GM23248 (cell line): ENCODE data around the gene USP6NL. TPM values are rescaled to one million over a fixed set of nuclear protein-coding genes. Genes with fewer than 3 reads are reported as not detected.

ENCODE experiments used
- DNase-seq: peaks from one replicate; pipeline ENCODE4 v3.0.0-alpha.2; 2015
- H2AFZ ChIP-seq: fragments of 200-600 bp; sonication (generic); 2 replicates; pipeline ENCODE4 v1.6.1; 2016; ENCODE audit warnings: antibody characterized with exemption
- H3F3A ChIP-seq: fragments of 200-600 bp; sonication (generic); 2 replicates; pipeline ENCODE4 v1.6.1; 2016; ENCODE audit warnings: mild to moderate bottlenecking, antibody characterized with exemption, mixed run types; ENCODE audit not compliant: insufficient read depth
- H3K27ac ChIP-seq: fragments of 200-600 bp; sonication (generic); 2 replicates; pipeline ENCODE4 v1.5.1; 2016; ENCODE audit warnings: mild to moderate bottlenecking
- H3K27me3 ChIP-seq: fragments of 200-600 bp; sonication (generic); replicated peaks from 2 replicates; pipeline ENCODE4 v1.6.1; 2016; ENCODE audit warnings: mild to moderate bottlenecking; ENCODE audit not compliant: insufficient read depth
- H3K36me3 ChIP-seq: fragments of 200-600 bp; sonication (generic); 2 replicates; pipeline ENCODE4 v1.6.1; 2016; ENCODE audit warnings: low read depth, mild to moderate bottlenecking
- H3K4me1 ChIP-seq: fragments of 200-600 bp; sonication (generic); 2 replicates; pipeline ENCODE4 v1.6.1; 2016; ENCODE audit warnings: mild to moderate bottlenecking; ENCODE audit not compliant: insufficient read depth
- H3K4me2 ChIP-seq: fragments of 200-600 bp; sonication (generic); one replicate; pipeline ENCODE4 v1.6.1; 2016; ENCODE audit warnings: mild to moderate bottlenecking; ENCODE audit not compliant: unreplicated experiment
- H3K4me3 ChIP-seq: fragments of 200-600 bp; sonication (generic); 2 replicates; pipeline ENCODE4 v1.5.1; 2016; ENCODE audit warnings: mild to moderate bottlenecking
- H3K79me2 ChIP-seq: fragments of 200-600 bp; sonication (generic); 2 replicates; pipeline ENCODE4 v1.6.1; 2016; ENCODE audit warnings: mild to moderate bottlenecking; ENCODE audit not compliant: insufficient read depth
- H3K9ac ChIP-seq: fragments of 200-600 bp; sonication (generic); 2 replicates; pipeline ENCODE4 v1.6.1; 2016; ENCODE audit warnings: mild to moderate bottlenecking
- H3K9me2 ChIP-seq: fragments of 200-600 bp; sonication (generic); 2 replicates; pipeline ENCODE4 v1.6.1; 2016; ENCODE audit warnings: mixed run types, mild to moderate bottlenecking, moderate library complexity; ENCODE audit not compliant: insufficient read depth
- H3K9me3 ChIP-seq: fragments of 200-600 bp; sonication (generic); one replicate; pipeline ENCODE4 v1.6.1; 2017; ENCODE audit warnings: low read depth
- H4K20me1 ChIP-seq: fragments of 200-600 bp; sonication (generic); 2 replicates; pipeline ENCODE4 v1.6.0; 2016; ENCODE audit not compliant: insufficient read depth
- EZH2 ChIP-seq: fragments of 200-600 bp; sonication (generic); IDR thresholded peaks from 2 replicates; pipeline ENCODE4 v1.6.1; 2018; ENCODE audit warnings: antibody characterized with exemption, mild to moderate bottlenecking; ENCODE audit not compliant: insufficient read depth, poor library complexity, severe bottlenecking
- EZH2phosphoT487 ChIP-seq: fragments of 200-600 bp; sonication (generic); IDR thresholded peaks from 2 replicates; pipeline ENCODE4 v1.6.1; 2018; ENCODE audit warnings: antibody characterized with exemption, moderate library complexity, mild to moderate bottlenecking, low read depth; ENCODE audit not compliant: insufficient read depth
- WGBS, 2 experiments: methylation state at CpG; one replicate each; pipeline ENCODE4 v1.1.6; 2015 to 2017; ENCODE audit warnings: low lambda C conversion rate in 2 of 2, low coverage in 1 of 2; ENCODE audit errors: missing lambda C conversion rate in 2 of 2; 5-methylcytosine and 5-hydroxymethylcytosine counted together
- in situ Hi-C: fragments of 300-500 bp; cut with MboI; formaldehyde crosslinking; loops from 2 replicates; pipeline ENCODE4 v1.15.0; 2020
- polyA plus RNA-seq: library from polyadenylated mRNA; unstranded; fragments of >200 nt; fragmentation: Nextera tagmentation; extraction: Ambion mirVana; gene quantifications from 2 replicates; pipeline ENCODE4 v1.2.1, GENCODE V29; 2016
- total RNA-seq: library from RNA; depleted of rRNA; stranded (reverse); fragments of >200 nt; shearing (Covaris generic); gene quantifications from 2 replicates; pipeline ENCODE4 v1.2.3, GENCODE V29; 2014

The USP6NL gene
- total and polyA plus RNA-seq, 2 experiments from 2014 or later, result 4.4 to 9.2 TPM

GRCh38 chr10:11609052-11609451 lies 2.4 kb downstream of the USP6NL start:
- Histone ChIP-seq H3K79me2 (peaks cover 56% of the 10 kb centered on the region), H3K27me3 (no peaks in the 10 kb centered on the region), H3K4me3 (no peak overlapping the region), H3F3A (peaks cover 27% of the 10 kb centered on the region), H3K27ac (no peak overlapping the region), H3K4me2 (no peak overlapping the region), H4K20me1 (no peaks in the 10 kb centered on the region), H3K9ac (no peak overlapping the region), H3K36me3 (no peaks in the 10 kb centered on the region), H3K9me3 (no peaks in the 10 kb centered on the region), H3K9me2 (no peaks in the 10 kb centered on the region), H2AFZ (no peak overlapping the region), H3K4me1 (peaks cover 9% of the 10 kb centered on the region)
- in situ Hi-C loops, result no loop called here
- no peak for DNase-seq
- 96 to 99% methylated on average over 7 of the region's 7 CpGs for WGBS, 2 experiments
- TF ChIP-seq EZH2 (no peak), EZH2phosphoT487 (no peak)

- no peaks in the 10 kb centered on the region for H3K9me3 ChIP-seq
- no peak for TF ChIP-seq EZH2
- no peak for TF ChIP-seq EZH2phosphoT487
- WGBS, 2 experiments, result 84 to 86% methylated on average over 10 of the region's 10 CpGs
- H4K20me1 ChIP-seq, result no peaks in the 10 kb centered on the region
- no peak overlapping the region for H3K27ac ChIP-seq
- no peaks in the 10 kb centered on the region for H3K36me3 ChIP-seq
- DNase-seq, result no peak
- H3K9me2 ChIP-seq, result no peaks in the 10 kb centered on the region
- peaks cover 62% of the 10 kb centered on the region for H3K79me2 ChIP-seq
- no peak overlapping the region for H3K4me2 ChIP-seq
- peaks cover 9% of the 10 kb centered on the region for H3K4me1 ChIP-seq
- H3K27me3 ChIP-seq, result no peaks in the 10 kb centered on the region
- no peak overlapping the region for H3K9ac ChIP-seq
- no peak overlapping the region for H2AFZ ChIP-seq
- peaks cover 26% of the 10 kb centered on the region for H3F3A ChIP-seq
- in situ Hi-C loops, result no loop called here
- H3K4me3 ChIP-seq, result no peak overlapping the region
These were observed 3.1 kb downstream of the USP6NL start for GRCh38 chr10:11608159-11609013.

DNA sequence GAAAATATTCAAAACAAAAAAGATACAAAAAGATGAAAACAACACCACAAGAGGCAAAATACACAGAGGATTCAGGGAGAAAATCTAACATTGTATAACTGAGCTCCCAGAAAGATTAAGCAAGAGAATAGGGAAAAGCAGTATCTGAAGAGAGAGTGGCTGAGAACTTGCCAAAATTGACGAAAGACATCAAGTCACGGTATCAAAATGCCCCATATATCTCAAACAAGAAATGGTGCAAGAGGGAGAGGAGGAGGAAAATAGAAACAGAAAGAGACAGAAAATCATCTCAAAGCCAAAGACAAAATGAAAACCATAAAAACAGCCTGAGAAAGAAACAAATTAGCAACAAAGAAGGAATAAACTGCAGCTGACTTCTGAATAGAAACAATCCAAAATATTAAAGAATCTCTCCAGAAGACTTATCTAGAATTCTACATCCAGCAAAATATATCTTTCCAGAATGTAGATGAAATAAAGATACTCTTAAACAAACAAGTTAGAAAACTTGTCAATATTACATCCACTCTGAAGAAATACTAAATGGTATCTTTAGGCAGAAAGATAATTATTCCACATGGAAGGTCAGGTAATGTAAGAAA lies 5.5 kb downstream of the USP6NL start:
- Histone ChIP-seq H3K9me2 (no peaks in the 10 kb centered on the region), H3K27me3 (no peaks in the 10 kb centered on the region), H4K20me1 (no peaks in the 10 kb centered on the region), H3K4me3 (no peak overlapping the region), H3K4me2 (no peak overlapping the region), H3F3A (peaks cover 15% of the 10 kb centered on the region), H2AFZ (no peak overlapping the region), H3K9me3 (no peaks in the 10 kb centered on the region), H3K79me2 (peaks cover 87% of the 10 kb centered on the region), H3K9ac (no peak overlapping the region), H3K36me3 (no peaks in the 10 kb centered on the region), H3K4me1 (peaks cover 9% of the 10 kb centered on the region), H3K27ac (no peak overlapping the region)
- no peak for DNase-seq
- in situ Hi-C loops, result no loop called here
- TF ChIP-seq EZH2, result no peak
- WGBS, 2 experiments, result 93 to 100% methylated on average over 2 of the region's 2 CpGs

DNA sequence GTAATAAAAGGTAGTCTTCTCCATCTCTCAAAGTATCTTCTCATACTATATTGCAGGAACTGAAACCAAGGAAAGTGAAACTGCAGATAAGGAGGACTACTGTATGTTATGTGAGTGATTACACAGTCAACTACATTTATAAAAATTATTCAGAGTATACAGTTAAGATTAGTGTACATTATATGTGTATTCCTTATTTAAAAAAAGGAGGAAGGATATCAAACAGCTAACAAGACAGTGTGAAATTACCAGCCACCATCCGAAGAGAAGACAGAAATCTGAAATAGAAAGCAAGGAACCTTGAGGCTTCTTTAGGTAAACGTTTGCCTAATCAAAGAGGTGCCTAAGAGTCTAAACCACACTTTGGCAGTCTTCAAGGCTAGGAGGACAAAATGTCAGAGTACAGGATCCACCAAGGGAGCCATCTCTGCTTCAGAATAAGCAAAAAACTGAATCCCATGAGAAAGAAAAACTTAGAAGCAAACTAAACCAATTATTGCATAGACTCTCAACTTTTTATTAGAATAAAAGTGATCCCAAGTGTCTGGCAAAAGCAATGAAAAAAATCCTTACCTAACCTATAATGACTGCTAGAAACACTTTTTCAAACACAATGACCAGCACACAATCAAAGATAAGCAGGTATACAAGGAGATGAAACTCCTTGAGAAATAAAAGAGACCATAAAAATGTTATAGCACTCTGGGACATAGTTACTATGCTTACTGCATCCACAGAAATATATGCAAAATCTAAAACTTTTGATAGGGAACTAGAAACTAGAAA lies 6.4 kb downstream of the USP6NL start:
- H3K27ac ChIP-seq, result no peak overlapping the region
- H3K9me3 ChIP-seq, result no peaks in the 10 kb centered on the region
- H3K4me3 ChIP-seq, result no peak overlapping the region
- H3K4me2 ChIP-seq, result no peak overlapping the region
- no peak overlapping the region for H2AFZ ChIP-seq
- H3K79me2 ChIP-seq, result peaks cover 96% of the 10 kb centered on the region
- no peaks in the 10 kb centered on the region for H3K36me3 ChIP-seq
- in situ Hi-C loops, result no loop called here
- no peak for DNase-seq
- H3K9ac ChIP-seq, result no peak overlapping the region
- no peaks in the 10 kb centered on the region for H3K27me3 ChIP-seq
- peaks cover 10% of the 10 kb centered on the region for H3F3A ChIP-seq
- H3K4me1 ChIP-seq, result peaks cover 6% of the 10 kb centered on the region
- no peaks in the 10 kb centered on the region for H4K20me1 ChIP-seq
- no peaks in the 10 kb centered on the region for H3K9me2 ChIP-seq
- TF ChIP-seq EZH2 (no peak), EZH2phosphoT487 (no peak)
- WGBS, 2 experiments, result 68 to 76% methylated on average over 2 of the region's 2 CpGs
